Measurements from ENCODE around the gene PDE5A.
A peak's percentile ranks its signal among the peaks of the same experiment; 100 is the strongest.

Gene PDE5A

DNA sequence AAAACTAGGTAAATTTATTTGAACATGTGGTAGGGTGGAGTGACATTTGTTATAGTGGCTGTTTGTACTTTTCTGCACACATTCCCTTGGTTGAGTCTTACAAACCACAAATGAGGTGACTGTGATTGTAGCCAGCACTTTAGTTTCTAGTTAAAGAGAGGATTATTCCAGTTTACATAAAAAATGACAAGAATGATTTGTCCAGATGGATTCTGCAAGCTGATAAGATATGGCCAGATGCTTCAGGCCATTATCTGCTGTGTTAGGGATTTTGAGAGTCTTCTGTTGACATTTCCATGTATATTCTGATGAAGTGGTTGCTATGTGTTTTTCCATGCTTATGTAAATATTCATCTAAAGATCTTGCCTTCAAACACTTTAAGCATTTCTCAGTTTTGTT lies 31.0 kb upstream of the PDE5A start:
- peak in 1 of 2 donors; percentile 26 for DNase-seq (ENCODE audit: low read depth in 2 of 2)
- H3K4me3 ChIP-seq (replicated peaks in 1 of 2; ENCODE audit: low read depth in 2 of 2, low read length in 2 of 2) = no peak overlapping the region
- TF ChIP-seq, protein P1, sequence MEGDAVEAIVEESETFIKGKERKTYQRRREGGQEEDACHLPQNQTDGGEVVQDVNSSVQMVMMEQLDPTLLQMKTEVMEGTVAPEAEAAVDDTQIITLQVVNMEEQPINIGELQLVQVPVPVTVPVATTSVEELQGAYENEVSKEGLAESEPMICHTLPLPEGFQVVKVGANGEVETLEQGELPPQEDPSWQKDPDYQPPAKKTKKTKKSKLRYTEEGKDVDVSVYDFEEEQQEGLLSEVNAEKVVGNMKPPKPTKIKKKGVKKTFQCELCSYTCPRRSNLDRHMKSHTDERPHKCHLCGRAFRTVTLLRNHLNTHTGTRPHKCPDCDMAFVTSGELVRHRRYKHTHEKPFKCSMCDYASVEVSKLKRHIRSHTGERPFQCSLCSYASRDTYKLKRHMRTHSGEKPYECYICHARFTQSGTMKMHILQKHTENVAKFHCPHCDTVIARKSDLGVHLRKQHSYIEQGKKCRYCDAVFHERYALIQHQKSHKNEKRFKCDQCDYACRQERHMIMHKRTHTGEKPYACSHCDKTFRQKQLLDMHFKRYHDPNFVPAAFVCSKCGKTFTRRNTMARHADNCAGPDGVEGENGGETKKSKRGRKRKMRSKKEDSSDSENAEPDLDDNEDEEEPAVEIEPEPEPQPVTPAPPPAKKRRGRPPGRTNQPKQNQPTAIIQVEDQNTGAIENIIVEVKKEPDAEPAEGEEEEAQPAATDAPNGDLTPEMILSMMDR (IDR thresholded peaks at IDR 0.05; ENCODE audit: low read depth, low read length) = no peak

DNA sequence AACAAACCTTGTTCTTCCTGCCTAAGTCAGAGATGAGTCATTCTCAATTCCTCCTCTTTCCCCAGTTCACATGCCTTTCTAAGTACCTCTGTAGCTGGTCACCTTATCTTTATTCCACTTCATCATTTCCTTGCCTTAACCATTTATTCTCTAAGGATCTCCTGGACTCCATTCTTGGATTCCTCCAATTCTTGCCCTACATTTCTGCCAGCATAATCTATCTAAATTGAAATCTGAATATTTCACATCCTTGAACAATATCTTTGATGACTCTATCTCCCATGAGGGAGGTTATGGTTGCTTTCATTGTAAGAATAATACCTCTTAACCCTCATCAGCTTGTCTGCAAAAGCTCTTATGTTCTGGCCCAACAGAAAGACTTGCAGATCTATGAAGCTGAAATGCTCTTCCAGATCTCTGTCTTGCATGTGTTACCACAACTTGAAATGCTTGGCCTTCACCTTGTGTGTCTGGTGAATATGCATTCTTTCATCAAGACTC lies 28.6 kb upstream of the PDE5A start:
- H3K4me3 ChIP-seq (replicated peaks in 1 of 2; ENCODE audit: low read depth in 2 of 2, low read length in 2 of 2) = no peak overlapping the region
- DNase-seq (ENCODE audit: low read depth in 2 of 2) = peak; percentile 53 to 69
- TF ChIP-seq, protein P1 (IDR thresholded peaks at IDR 0.05; ENCODE audit: low read depth, low read length) = no peak

DNA sequence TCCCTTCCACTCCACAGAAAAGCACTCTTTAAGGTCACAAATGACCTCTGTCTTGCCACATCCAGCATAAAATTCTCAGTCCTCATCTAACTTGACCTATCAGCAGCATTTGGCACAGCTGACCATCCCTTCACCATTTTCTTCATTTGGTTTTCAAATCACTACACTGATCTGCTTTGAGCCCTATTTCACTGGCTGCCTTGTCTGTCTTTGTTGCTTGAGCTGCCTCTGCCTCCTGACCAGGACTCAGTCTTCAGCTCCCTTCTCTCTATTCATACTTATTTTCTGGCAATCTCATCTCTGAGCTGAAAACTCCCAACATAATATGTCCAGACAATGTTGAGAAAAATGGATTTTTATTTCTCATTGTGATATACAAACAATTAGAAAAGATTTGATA lies 27.7 kb upstream of the PDE5A start:
- H3K4me3 ChIP-seq (replicated peaks in 1 of 2; ENCODE audit: low read depth in 2 of 2, low read length in 2 of 2) = no peak overlapping the region
- no peak for DNase-seq (ENCODE audit: low read depth in 2 of 2)
- TF ChIP-seq, protein P1 (IDR thresholded peaks at IDR 0.05; ENCODE audit: low read depth, low read length) = no peak

DNA sequence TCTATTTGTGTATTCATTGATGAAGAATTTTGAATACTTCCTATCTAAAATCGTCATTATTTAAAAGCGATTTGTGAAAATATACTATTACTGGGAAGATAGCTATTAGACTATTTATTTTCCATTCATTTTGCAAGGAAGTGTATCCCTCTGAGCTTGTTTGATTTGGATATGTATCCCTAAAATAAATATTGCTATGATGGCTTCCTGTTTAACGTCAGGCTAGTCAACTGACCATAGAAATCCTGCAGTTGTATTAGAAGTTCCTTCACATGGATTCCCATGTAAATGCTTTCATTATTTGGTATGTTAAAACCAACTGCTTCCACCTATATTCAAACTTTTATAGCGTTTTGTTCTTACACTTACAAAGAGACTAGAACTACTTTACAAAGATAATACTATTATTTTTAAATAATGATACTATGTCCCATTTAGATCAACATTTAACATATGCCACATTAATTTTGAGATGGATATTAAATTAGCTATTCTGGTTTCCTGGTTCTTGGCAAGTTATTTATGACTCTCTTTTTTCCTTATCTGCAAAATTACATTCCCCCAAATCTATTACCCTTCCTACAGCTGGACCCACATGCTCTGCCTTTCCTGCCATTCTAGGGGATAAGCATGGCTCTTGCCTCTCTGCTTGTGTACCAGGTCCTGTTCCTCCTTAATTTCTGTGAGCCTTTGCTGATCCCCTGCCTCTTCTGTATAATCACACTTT lies 26.7 kb upstream of the PDE5A start:
- no peak overlapping the region for H3K4me3 ChIP-seq (replicated peaks in 1 of 2; ENCODE audit: low read depth in 2 of 2, low read length in 2 of 2)
- DNase-seq (ENCODE audit: low read depth in 2 of 2) = no peak
- TF ChIP-seq, protein P1 (IDR thresholded peaks at IDR 0.05; ENCODE audit: low read depth, low read length) = no peak

DNA sequence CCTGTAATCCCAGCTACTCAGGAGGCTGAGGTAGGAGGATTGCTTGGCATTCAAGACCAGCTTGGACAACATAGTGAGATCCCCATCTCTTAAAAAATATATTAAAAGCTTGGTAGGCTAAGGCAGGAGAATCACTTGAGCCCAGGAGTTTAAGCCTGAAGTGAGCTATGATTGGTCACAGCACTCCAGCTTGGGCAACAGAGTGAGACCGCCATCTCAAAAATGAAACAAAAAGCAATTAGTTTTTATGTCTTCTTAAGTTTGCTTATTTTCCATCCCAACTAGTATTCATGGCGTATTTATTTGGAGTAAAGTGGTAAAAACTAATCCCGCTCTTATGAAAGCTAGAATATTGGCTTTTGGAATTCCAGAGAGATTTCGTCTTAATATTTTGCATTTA lies 25.4 kb upstream of the PDE5A start:
- TF ChIP-seq, protein P1 (IDR thresholded peaks at IDR 0.05; ENCODE audit: low read depth, low read length) = no peak
- no peak for DNase-seq (ENCODE audit: low read depth in 2 of 2)

DNA sequence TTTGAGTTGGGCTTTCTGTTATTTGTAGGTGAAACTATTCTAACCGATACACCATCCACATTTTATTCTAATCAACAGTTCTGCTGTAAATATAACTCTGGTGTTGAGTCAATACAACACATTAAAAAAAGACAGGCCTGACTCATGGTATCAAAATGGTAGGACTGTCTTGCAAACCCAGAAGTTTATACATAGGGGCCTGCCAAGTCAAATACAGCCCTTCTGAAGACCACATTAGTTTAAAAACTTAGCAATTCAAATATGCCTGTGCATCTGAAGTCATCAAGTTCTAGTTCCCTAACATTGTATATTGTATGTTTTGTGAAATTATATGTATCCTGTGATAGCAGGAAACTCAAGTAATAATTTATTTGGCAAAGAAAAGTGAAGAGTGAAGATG lies 24.4 kb upstream of the PDE5A start:
- TF ChIP-seq, protein P1 (IDR thresholded peaks at IDR 0.05; ENCODE audit: low read depth, low read length) = no peak
- DNase-seq (ENCODE audit: low read depth in 2 of 2) = peak in 1 of 2 donors; percentile 63
- no peak overlapping the region for H3K4me3 ChIP-seq (replicated peaks in 1 of 2; ENCODE audit: low read depth in 2 of 2, low read length in 2 of 2)

More for the DNA sequence above, 25.4 kb upstream of the PDE5A start:
- no peak overlapping the region for H3K4me3 ChIP-seq (replicated peaks in 1 of 2; ENCODE audit: low read depth in 2 of 2, low read length in 2 of 2)
